ENCODE data around the gene BICC1.
A peak's percentile ranks its signal among the peaks of the same experiment; 100 is the strongest.

BICC1 gene

DNA sequence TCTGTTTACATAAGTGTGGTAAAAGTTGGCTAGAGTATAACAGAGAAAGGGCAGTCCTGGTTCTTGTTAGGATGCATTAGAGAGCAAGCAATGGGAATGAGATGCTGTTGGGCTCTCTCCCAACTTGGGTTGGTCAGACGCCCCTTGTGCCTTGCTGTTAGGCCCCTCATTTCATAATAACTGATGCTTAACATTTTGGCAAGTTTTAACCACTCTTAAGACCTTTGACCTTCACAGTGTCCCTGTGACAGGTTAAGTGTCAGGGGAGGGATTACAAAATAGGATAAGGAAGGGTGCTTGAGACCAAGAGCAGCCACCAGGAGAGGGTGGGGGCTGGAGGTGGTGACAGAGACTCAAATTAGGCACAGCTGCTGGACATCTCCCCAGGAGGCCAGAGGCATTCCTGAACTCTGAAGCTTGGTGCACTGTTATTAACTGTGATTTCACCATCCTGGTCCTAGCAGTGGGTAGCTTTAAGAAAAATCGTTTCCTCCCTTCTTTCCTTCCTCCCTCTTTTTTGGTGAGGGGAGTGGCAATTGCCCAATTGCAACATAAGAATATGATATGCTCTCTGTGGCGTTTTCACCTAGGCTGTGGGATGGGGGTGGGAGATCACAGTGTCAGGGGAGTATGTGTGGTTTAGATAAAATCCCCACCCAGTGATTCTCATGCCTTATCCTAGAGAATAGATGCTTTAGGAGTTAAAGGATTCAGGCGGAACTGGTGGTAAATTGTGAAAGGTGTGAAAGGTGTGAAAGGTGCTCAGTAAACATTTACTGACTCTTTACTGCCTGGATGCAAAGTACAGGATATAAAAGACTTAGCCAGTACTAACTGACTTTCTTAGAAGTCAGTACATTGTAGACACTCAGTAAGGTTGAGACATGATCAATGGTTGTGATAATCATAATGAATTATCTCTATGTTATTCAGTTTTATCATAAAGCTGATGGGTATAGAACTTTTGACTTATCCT lies 270.5 kb downstream of the BICC1 start:
- peak; percentile 73 for DNase-seq (ENCODE audit: low spot score)

DNA sequence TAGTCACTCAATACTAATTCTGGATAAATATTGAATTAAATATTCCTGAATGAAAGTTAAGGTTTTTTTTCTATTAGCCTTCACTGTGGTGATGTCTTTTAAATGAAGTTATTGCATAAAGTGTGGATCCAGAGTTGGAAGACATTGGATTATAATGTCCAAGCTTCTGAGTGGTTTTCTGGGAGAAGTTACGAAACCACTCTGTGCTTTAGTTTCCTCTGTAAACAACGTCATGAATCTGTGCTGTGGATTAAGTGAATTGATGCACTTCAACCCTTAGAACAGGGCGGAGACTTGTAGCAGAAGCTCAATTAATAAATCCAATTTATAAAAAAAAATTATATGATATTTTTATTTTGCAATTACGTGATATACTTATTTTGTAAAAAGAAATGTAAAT lies 271.7 kb downstream of the BICC1 start:
- DNase-seq (ENCODE audit: low spot score): no peak

DNA sequence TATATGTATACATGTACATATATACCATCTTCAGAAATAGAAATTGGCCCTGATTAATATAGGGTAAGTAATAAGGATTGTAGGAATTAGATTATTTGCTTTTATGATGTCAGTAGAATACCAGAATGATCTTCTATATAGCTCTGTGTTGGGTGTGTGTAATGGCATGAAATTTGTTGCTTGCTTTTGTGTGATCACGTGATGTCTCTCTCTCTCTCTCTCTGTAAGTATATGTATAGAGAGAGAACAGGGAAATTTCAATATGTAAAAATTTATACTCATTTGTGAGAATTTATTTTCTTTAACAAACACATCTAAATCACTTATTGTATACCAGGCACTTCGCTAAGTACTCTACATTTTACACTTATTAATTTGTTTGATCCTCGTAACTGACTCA lies 272.7 kb downstream of the BICC1 start:
- no peak for DNase-seq (ENCODE audit: low spot score)

DNA sequence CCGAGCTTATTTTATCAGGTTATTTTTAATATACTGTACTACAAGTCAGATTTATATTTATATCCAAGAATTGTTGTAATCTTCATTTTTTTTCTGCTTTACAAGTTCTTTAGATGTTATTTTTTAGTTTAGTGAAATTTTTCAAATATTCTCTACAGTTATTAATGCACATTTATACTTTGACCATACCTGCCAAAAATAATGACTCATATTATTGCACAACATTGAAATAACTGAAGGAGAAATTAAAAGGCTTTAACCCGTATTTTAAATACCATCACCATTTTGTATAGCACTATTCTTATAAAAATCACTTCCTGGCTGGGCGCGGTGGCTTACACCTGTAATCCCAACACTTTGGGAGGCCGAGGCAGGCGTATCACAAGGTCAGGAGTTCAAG lies 278.5 kb downstream of the BICC1 start:
- DNase-seq (ENCODE audit: low spot score): no peak

DNA sequence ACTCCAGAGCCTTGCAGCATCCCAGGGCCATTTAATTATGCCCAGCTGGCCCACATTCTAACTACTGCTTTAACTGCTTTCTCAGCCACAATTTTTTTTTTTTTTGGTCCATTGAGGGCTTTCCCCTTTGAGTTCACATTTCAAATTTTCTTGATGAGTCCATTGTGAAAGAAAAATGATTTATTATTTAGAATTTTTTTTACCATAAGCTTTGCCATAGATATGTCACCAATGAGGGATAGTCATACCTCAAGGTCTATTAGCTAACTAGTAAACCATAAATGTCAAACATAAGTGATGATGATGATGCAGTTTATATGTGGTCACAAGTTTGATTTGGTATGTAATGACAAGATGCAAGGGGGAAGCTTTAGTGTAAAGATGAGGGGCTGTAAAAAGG lies 282.9 kb downstream of the BICC1 start:
- DNase-seq (ENCODE audit: low spot score): no peak

DNA sequence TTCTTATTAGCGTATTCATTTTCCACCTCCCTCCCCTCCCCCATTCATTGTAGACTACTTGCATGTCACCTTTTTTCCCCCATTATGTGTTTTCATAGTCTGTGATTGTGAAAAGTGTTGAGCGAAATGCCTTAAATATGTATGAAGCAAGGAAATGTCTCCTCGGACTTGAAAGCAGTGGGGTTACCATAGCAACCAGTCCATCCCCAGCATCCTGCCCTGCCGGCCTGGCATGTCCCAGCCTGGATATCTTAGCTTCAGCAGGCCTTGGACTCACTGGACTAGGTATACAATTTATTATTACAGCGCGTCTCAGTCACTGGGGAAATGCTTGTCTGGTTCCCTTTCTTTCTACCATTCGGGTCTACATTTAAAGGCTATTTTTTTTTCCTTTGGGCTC lies 283.6 kb downstream of the BICC1 start:
- DNase-seq (ENCODE audit: low spot score): no peak

DNA sequence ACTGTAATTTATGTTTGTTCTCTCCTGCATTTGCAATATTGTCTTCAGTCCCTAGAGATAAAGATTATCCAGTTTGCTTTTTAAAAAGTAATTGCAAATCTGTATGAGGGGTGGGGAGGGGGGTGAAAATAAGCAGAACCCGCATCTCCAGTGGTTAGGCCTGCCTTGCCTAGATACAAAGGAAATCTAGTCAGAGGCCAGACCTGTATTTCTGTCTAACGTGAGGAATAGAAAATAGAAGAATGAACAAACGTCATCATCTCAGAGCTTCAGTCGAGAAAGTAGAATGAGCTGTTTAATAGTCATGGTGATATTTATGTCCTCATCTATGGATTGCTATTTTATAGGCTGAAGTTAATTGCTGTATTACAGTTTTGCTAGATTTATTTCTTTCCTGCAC lies 284.2 kb downstream of the BICC1 start:
- DNase-seq (ENCODE audit: low spot score): no peak

DNA sequence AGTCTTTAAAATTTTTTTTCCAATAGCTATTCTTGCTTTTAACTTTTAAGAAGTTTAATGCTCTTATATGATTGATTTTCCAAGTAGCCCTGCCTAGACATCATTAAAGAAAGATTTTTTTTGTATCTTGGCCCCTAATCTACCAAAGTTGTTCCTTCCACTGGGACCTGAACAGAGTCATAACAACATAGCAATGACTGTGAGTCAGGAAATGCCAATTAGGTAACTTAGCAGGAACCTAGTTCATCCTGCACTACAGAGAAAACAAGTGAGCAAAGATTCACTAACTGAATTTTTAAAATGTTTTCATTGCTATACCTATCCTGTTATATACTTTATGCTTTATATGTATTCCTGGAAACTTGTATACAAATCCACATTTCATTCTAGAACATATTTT lies 284.7 kb downstream of the BICC1 start:
- DNase-seq (ENCODE audit: low spot score): peak; percentile 36

DNA sequence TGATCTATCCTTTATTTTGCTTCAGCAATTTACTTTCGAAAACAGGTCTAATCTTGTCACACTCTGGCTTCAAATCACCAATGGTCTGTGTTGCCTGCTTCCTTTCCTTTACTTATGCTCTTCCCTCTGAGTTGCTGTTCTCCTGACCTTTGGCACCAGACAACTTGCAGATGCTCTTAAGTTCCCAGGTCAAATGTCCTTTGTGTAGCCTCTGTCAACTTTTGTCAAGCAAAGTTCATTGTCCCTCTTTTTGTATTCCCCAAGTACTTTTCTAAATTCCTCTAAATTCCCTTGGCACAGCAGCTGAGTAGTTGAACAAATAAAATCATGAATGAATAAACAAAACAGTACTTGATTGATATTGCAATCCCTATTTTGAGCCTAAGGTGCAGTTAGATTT lies 289.4 kb downstream of the BICC1 start:
- DNase-seq (ENCODE audit: low spot score): no peak

DNA sequence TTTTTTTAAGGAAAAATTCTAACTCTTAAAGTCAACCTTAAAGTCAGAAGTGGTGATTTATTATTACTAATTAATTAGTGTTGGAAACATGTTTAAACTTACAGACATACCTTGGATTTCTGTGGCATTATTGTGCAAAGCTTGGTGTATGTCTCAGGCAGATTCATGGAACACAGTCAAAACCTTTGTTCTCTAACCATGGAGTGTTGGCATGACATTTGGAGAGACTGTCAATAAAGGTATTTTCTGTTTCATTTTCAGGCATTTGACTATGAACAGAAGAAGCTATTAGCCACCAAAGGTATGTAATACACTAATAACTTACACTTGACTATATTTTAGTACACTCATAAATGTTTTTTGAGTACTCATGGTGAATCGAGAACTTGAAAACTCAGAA lies 293.7 kb downstream of the BICC1 start:
- DNase-seq (ENCODE audit: low spot score): no peak

DNA sequence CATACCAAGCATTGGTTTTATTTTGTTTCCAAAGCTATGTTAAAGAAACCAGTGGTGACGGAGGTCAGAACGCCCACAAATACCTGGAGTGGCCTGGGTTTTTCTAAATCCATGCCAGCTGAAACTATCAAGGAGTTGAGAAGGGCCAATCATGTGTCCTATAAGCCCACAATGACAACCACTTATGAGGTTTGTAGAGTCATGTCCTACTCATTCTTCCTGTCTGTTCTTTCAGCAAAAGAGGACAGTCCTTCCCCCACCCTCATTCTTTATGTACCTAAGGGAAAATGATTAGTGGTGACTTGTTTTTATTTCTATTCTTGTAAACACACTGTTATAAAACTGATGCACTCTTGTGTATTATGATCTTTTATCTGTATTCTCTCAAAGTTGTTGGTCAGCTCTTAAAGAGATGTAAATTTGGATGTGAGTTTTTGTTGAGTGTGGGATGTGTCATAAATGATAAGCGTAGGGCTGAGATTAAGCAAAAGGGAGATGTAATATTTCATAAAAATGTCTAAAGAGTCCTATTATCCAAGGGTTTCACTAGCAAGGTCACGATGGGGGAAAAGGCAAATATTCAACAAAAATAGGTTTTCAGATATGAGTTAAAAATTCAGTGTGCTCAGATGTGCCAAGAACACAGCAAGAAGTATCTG lies 294.4 kb downstream of the BICC1 start:
- no peak for DNase-seq (ENCODE audit: low spot score)

DNA sequence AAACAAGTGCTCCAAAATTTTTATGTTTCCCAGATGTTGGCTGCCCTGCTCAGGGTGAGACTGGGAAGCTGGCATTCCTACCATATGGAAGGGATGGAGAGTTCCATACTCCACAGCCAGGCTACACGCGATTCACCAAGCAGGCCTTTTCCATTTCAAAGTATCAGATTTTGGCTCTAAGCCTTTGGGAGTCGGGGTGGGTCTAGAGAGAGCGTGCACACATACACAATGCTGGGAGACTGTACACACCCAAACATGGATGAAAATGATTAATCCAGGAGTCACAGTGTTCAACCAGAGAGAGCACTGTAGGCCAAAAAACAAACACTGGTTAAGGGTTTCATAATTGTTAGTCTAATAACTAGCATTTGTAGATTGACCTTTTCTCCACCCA lies 295.0 kb downstream of the BICC1 start:
- peak; percentile 82 for DNase-seq (ENCODE audit: low spot score)

DNA sequence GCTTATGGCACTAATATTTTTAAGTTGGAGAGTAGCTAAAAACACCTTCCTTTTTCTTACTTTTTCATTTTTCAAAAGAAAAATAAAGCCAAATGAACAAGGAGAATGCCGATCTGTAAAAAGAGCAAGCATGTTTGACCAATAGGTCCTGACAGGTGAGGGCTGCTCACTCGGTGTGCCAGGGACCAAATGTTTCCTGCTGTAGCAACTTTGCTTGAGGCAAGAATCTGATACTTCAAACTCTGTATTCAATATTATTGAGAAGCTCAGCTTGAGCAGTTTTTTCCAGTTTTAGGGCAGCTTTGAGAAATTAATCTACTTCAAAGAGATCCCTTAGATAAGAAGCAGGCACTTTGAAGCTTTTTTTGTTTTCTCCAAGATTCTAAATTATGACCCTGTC lies 298.1 kb downstream of the BICC1 start:
- DNase-seq (ENCODE audit: low spot score): no peak

DNA sequence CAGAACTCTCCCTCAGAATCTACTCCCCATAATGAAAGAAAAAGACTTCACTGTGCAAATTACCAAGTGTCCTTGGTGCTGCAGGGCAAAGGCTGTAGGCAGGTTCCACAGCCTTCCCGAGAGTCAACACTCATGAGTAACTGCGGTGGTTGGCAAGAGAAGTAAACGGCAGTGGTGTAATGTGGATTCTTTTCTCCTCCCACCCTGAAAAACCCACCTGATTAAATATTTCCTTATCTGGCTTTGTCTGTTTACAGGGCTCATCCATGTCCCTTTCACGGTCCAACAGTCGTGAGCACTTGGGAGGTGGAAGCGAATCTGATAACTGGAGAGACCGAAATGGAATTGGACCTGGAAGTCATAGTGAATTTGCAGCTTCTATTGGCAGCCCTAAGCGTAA lies 300.9 kb downstream of the BICC1 start:
- DNase-seq (ENCODE audit: low spot score): no peak

DNA sequence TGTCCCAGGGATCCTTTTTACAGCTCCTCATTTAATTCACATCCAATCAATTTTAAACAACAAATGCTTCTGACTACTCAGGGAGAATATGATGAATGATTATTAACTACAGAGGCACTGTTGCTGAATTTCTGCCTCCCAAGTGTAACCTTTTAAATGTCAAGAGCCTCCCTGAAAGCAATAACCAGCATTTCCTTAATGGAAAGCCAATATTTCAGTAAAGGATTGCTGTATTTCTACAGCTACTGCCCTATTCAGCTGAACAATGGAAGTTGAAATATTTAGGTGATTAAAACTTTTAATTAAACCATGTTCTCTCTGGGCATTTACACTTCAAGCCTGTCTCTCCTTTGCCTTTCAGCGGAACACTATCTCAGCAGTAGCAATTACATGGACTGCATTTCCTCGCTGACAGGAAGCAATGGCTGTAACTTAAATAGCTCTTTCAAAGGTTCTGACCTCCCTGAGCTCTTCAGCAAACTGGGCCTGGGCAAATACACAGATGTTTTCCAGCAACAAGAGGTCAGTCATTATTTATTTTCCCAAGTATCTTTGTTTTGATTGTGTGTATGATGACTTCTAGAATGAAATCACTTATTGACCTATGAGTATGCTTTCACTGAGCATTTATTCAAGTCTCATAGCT lies 304.7 kb downstream of the BICC1 start:
- DNase-seq (ENCODE audit: low spot score): no peak

DNA sequence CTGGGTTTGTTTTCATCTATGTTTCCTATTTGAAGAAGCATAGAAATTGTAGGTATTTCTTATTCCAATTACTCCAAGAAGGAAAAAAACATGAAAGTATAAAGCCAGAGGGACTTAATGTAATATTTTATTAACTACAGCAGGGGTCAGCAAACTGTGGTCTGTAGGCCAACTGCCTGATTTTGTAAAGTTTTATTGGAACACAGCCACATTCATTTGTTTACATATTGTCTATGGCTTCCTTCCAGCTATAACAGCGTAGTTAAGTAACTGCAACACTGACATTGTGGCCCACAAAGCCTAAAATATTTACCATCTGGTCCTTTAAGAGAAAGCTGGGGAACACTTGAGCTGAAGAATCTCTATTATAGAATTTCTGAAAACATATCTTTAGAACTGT lies 306.2 kb downstream of the BICC1 start:
- no peak for DNase-seq (ENCODE audit: low spot score)

DNA sequence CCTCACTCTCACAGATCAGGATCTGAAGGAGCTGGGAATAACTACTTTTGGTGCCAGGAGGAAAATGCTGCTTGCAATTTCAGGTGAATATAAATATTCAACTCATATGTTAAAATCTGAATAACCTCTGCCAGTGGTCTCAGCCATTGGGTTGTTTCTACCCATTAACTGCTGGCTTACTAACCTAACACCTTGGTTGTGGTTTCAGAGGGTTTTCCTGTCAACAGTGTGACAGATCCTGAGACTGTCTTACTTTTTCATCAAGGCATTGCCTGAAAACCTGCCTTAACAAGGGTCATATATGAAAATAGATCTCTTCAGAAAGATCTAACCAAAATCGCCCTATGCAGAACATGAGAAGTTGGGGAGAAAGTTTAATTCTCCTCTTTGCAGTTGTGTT lies 307.7 kb downstream of the BICC1 start:
- no peak for DNase-seq (ENCODE audit: low spot score)

DNA sequence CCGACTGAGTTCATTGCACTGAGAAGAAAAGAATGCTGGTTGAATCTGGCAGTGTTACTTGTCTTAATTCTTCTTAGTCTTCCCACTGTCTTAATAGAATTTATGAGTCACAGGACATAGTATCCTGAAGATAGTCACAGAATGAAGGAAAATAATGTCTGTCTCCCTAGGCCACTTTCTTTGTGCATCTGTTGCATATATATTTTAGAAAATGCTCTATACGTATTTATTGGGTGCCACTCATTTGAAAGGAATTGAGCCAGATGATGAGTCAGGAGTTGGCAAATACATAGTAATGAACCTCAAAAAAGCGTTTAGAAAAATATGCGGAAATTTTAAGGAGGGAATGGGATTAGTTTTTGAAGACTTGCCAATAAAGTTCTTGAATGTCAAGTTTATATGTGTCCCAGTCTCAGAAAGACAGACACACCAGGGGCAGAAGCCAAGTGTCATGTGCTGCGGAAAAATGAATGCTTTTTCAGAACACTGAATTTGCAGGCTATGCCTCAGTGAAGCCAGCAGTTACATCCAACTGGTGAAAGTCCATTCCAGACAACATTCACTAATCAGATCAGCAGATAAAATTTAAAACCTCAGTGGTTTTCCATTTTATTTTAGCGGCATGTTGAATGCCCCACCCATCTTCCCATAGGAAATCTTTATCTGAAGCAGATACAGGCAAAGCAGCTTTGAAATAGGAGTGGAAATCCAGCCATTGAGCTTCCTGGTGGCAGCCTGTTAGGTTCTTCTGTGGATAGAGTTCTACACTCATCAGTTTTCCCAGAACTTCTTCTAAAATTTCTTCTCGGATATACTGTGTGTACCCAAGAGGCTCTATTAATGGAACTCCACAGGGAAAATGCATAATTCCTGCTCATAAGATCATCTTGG lies 308.4 kb downstream of the BICC1 start:
- peak; percentile 41 for DNase-seq (ENCODE audit: low spot score)

DNA sequence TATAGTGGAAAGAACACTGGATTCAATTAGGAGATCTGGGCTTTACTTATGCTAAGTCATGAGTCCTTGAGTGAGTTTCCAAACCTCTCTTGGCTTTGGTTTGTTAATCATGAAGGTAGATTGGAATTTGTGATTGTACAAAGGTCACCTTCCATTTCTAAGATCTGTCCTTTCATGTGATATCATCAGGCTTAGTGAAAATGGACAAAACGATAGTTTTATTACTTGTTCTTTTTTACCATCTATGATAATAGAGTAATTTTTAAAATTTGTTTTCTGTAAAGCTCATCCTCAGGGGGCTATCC lies 309.0 kb downstream of the BICC1 start:
- DNase-seq (ENCODE audit: low spot score): no peak

DNA sequence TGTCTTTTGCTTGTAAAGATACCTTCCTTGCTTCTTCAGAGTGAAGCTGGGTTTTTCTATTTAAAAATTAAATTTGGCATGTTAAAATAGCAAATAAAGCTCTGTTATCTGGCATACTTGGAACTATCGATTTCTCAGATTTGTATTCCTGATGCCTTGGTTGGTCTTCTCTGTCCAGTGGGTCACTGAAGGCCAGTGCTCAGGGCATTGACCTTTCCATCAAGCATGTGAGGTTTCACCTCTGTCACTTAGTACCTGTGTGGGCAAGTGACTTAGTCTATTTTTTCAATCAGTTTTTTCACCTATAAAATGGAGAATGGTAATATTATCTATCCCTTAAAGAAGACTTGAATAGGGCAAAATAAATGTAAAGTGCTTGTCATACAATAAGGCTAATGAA lies 311.3 kb downstream of the BICC1 start:
- DNase-seq (ENCODE audit: low spot score): no peak

DNA sequence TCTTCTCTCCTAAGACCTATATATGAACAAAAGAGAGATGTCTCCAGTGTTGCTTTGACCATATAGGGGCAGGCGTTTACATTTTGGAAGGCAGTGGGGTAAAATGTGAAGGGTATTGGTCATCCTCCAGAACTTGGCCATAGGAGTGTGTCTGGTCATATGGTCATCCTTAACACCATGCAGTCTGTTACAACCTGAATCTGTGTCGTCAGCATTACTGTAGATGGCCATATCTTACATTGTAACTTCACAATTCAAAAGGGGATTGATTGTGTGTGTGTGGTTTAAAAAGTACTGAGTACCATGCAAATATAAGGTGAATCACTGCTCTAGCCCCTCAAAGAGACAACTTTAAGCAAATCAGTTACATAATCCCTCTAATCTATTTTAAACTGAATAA lies 311.7 kb downstream of the BICC1 start:
- DNase-seq (ENCODE audit: low spot score): no peak

DNA sequence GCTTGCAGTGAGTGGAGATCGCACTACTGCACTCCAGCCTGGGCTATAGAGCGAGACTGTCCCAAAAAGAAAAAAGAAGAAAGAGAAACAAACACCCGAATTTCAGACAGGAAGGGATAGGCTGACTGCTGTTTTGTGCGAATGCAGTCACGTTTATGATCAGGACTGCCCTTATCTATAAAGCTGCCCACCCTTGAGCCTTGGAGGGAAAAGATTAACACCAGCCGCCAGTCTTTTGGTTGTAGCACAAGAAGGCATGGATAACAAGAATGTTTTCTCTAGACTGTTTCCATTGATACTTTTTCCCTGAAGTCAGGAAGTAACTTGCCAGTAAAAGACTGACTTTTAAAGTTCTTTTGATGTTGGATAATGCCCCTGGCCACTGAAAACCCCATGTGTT lies 314.0 kb downstream of the BICC1 start:
- no peak for DNase-seq (ENCODE audit: low spot score)

All from AG20443 (cell line).